ENCODE results near the gene BABAM2.
"Not testable (repeated sequence)": the region's sequence is repeated elsewhere in the genome, so short reads cannot be mapped to it uniquely, and the experiment has no call there.

BABAM2 gene

GRCh38 chr2:27977731-27978312 is 87.3 kb downstream of the BABAM2 start:
- TF ChIP-seq CTCF (IDR thresholded peaks at IDR 0.05; ENCODE audit: low read depth, low read length) = no peak
- no peak for TF ChIP-seq MAX (IDR thresholded peaks at IDR 0.05; ENCODE audit: low read depth, low read length)
- TF ChIP-seq POLR2A (IDR thresholded peaks at IDR 0.05; ENCODE audit: extremely low read depth, insufficient read length) = no peak
- TF ChIP-seq MYC (IDR thresholded peaks at IDR 0.05; ENCODE audit: low read depth, low read length) = no peak
- peak; percentile 42 for DNase-seq (ENCODE audit: low read depth)
- H3K4me3 ChIP-seq (ENCODE audit: low read depth, low read length) = no peak overlapping the region

- not testable (repeated sequence) for H3K4me3 ChIP-seq (ENCODE audit: low read depth, low read length); DNase-seq (ENCODE audit: low read depth)
These were observed 88.2 kb downstream of the BABAM2 start for GRCh38 chr2:27978761-27979160.

- DNase-seq (ENCODE audit: low read depth) = peak; percentile 34
- TF ChIP-seq CTCF (IDR thresholded peaks at IDR 0.05; ENCODE audit: low read depth, low read length) = no peak
- no peak for TF ChIP-seq POLR2A (IDR thresholded peaks at IDR 0.05; ENCODE audit: extremely low read depth, insufficient read length)
- no peak for TF ChIP-seq MYC (IDR thresholded peaks at IDR 0.05; ENCODE audit: low read depth, low read length)
- no peak for TF ChIP-seq MAX (IDR thresholded peaks at IDR 0.05; ENCODE audit: low read depth, low read length)
- no peak overlapping the region for H3K4me3 ChIP-seq (ENCODE audit: low read depth, low read length)
These were observed 89.7 kb downstream of the BABAM2 start for GRCh38 chr2:27980242-27980641.

- TF ChIP-seq POLR2A (IDR thresholded peaks at IDR 0.05; ENCODE audit: extremely low read depth, insufficient read length) (no peak), MYC (IDR thresholded peaks at IDR 0.05; ENCODE audit: low read depth, low read length) (no peak), MAX (IDR thresholded peaks at IDR 0.05; ENCODE audit: low read depth, low read length) (no peak), CTCF (IDR thresholded peaks at IDR 0.05; ENCODE audit: low read depth, low read length) (no peak)
- DNase-seq (ENCODE audit: low read depth) = no peak
- H3K4me3 ChIP-seq (ENCODE audit: low read depth, low read length) = no peak overlapping the region
These were observed 93.6 kb downstream of the BABAM2 start for GRCh38 chr2:27984153-27984552.

GRCh38 chr2:27988306-27988705 is 97.8 kb downstream of the BABAM2 start:
- no peak for TF ChIP-seq CTCF (IDR thresholded peaks at IDR 0.05; ENCODE audit: low read depth, low read length)
- no peak for TF ChIP-seq MAX (IDR thresholded peaks at IDR 0.05; ENCODE audit: low read depth, low read length)
- no peak for TF ChIP-seq MYC (IDR thresholded peaks at IDR 0.05; ENCODE audit: low read depth, low read length)
- no peak for TF ChIP-seq POLR2A (IDR thresholded peaks at IDR 0.05; ENCODE audit: extremely low read depth, insufficient read length)
- DNase-seq (ENCODE audit: low read depth) = no peak
- H3K4me3 ChIP-seq (ENCODE audit: low read depth, low read length) = no peak overlapping the region

GRCh38 chr2:27988718-27989117 is 98.2 kb downstream of the BABAM2 start:
- DNase-seq (ENCODE audit: low read depth) = no peak
- no peak for TF ChIP-seq MAX (IDR thresholded peaks at IDR 0.05; ENCODE audit: low read depth, low read length)
- no peak for TF ChIP-seq MYC (IDR thresholded peaks at IDR 0.05; ENCODE audit: low read depth, low read length)
- TF ChIP-seq POLR2A (IDR thresholded peaks at IDR 0.05; ENCODE audit: extremely low read depth, insufficient read length) = no peak
- no peak for TF ChIP-seq CTCF (IDR thresholded peaks at IDR 0.05; ENCODE audit: low read depth, low read length)
- no peak overlapping the region for H3K4me3 ChIP-seq (ENCODE audit: low read depth, low read length)
